HG03108 (cell line): Measurements from ENCODE around the gene AIF1L.

Experiments
- ATAC-seq: cut with Tn5 transposase; IDR thresholded peaks from one replicate; pipeline ENCODE4 v1.9.1; 2021; ENCODE audit warnings: moderate library complexity; ENCODE audit not compliant: unreplicated experiment

Gene AIF1L

DNA sequence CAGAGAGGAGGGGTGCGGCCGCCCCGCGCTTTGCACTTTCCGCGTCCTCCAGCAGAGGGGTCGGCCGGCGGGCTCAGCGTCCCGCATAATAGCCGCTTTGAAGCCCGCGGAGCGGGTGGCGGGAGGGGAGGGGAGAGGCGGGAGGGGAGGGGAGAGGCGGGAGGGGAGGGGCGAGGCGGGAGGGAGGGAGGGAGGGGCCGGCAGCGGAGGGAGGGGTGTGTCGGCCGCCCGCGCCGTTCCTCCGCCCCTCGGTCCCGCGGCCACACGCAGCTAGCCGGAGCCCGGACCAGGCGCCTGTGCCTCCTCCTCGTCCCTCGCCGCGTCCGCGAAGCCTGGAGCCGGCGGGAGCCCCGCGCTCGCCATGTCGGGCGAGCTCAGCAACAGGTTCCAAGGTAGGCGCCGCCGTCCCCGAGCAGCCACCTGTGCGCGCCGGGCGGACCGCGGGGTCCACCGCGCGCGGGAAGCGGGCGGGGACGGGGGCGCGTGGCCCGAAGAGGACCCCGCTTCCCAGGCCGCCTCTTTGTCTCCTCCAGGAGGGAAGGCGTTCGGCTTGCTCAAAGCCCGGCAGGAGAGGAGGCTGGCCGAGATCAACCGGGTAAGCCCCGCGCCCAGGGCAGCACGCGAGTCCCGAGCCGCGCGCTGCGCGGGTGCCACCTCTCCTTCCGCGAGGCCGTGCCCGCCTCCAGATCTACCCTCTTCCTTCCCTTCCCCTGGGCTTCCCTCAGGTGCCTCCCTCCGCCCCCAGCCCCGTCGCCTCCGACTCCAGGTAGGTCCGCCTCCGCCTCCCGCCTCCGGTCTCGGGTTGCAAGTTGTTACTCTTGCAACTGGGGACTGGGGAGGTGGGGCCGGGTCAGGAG lies at the start of gene AIF1L:
Gene AIF1L (plus strand): TSS at position 263 of the 857 bp plus-strand sequence. CDS start 99 bp downstream, at position 362.
- ATAC-seq, result no peak

DNA sequence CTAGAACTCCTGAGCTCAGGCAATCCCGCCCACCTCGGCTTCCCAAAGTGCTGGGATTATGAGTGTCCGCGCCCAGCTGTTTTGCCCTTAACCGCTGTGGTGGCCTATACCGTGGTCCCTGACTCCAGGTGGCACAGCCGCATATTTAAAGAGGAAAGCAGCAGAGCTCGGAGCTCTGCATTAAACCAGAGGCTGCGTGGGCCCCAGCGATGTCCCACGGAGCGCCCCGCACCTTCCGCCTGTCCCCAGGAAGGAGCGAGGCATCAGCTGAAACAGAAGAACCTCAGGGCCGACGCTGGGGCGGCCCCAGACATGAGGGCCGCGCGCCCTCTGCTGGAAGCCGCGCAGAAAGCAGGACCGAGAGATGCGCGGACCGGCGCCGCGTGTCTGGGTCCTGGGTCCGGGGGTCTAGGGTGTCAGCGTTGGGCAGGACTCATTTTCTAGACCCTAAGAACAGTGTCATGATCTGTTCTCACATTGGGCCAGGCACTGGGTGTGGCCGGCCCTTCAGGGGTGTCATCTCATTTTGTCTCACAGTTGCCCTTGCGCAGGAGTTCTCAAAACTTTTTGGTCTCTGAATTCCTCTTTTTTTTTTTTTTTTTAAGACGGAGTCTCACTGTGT lies 49.6 kb upstream of the AIF1L start:
- ATAC-seq, result no peak

DNA sequence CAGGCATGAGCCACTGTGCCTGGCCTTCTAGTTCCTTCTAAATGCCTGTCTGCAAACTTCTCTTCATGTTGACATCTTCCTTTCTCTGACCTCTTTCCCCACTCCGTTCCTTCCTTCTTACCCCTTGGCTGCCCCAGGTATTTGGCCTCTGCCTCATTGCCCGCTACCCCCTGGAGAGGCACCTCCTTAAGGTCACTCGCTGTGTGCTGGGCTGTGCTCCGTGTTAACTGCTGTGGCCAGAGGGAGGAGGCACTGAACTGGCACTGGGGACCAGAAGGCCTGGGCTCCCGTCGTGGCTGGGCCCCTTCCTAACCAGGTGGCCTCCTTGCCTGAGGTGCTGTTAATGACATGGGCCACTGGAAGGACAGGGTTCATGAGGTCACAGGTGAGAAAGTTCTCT lies 48.0 kb upstream of the AIF1L start:
- ATAC-seq, result no peak

DNA sequence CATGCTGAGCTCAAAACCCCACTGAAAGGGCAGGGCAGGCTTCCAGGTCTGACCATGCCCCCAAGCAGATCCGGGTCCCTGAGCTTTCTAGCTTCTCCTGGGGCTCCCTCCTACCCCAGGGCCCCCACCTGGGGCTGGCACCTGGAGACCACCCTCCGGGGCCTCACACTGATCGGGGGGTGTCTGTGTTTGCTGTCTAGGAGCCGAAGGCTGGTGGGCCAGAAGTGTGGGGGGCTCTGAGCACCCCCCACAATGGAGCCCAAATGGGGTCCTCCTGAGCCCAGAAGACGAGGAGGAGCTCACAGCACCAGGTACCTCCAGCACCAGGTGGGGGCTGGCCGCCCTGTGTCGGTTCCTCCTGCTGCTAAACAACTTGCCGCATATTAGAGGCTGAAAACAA lies 47.5 kb upstream of the AIF1L start:
- no peak for ATAC-seq

DNA sequence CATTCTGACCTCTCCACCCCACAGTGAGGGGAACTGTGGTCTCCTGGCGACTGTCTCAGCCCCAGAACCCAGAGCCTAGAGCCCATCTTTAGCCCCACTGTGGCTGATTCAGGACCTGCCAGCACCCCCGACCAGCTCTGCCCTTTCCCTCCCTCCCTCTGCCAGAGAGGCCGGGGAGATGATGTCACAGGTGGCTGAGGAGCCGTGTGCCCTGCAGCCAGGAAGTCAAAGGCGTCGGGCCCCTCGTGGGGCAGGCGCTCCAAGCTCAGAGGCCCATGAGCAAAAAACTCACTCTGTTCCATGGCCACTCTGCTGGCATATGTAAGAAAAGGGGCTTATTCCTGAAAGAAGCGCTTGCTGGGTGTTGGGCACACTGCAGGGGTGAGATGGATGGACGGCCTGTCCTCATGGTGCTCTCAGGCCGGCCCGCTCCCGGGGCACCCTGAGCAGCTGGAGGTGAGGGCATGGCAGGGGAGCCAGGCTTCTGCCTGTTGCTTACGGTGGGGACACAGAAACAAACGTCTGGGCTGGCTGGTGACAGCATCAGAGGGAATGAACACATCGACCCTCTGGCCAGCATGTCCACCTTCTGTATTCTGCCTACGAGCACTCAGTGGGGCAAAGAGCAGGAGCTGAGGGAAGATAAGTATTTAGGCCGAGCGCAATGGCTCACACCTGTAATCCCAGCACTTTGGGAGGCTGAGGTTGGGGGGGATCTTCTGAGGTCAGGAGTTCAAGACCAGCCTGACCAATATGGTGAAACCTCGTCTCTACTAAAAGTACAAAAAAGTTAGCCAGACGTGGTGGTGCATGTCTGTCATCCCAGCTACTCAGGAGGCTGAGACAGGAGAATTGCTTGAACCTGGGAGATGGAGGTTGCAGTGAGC lies 46.3 kb upstream of the AIF1L start:
- ATAC-seq, result no peak

DNA sequence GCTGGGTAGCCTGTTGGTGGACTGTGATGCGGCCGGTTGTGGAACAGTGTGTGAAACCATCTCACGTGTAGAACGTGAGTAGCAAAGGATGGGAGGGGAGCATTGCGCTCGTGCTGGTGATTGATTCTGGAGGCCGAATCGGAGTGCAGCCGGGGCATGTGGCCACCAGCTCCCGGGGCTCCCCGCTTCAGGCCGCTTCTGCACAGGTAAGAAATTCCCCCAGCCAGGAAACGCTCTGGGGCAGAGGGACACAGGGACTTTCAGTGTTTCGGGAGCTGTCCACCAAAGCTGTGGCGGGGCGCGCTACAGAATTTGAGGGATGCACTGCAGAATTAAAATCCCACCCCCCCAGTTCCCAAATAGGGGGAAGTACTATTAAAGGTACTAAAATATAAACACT lies 45.5 kb upstream of the AIF1L start:
- ATAC-seq, result no peak

DNA sequence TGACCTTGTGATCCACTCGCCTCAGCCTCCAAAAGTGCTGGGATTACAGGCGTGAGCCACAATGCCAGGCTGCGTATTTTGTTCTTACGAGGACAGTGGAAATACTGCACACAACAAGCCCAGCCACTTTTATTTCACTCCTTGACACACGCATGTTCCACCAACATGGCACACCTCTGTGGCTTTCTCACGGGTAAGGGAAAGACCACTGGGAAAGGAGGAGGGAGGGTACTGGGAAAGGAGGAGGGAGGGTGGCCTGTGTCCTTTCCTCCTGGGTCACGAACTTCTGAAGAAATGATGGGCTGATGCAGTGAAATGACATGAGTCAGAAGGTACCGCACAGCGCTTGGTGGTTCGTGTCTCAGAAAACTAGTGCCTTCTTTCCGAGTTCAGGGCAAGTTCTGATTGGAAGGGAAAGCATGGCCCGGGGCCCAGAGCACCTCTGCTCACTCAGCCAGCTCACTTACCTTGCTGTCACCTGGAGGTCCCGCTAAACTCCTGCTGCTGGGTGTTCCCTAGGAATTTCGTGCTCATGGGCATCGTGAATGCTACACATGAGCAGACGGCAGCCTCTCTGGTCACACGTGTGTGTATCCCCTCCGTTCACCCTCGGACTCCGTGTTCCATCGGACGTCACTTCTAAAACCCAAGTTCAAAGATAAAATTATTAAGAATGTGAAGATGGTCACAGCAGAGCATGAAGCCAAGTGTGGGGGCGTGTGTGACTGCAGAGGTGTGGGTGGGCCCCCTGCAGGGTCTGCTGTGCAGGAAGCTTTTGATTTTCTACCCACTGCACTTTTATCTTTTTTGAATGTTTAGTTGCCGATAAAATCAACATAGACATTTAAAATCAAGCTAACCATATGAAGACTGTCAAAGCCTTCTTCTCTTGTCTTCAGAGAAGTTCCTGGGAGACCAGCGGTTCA lies 44.5 kb upstream of the AIF1L start:
- ATAC-seq, result no peak

DNA sequence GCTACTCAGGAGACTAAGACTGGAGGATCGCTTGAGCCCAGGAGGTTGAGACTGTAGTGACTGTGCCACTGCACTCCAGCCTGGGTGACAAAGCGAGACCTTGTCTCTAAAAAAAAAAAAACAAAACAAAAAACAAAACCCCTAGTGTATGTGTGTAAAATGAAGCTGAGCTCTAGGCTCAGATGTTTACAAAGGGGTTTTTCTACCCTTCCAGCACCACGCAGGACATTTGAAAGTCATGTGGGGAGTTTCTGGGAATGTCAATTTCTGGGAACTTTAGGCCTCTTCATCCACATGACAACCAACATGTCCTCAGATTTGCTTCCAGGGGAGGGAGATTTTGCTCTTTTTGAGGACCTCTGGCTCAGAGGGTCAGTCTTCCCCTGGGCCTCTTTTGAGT lies 42.4 kb upstream of the AIF1L start:
- no peak for ATAC-seq

DNA sequence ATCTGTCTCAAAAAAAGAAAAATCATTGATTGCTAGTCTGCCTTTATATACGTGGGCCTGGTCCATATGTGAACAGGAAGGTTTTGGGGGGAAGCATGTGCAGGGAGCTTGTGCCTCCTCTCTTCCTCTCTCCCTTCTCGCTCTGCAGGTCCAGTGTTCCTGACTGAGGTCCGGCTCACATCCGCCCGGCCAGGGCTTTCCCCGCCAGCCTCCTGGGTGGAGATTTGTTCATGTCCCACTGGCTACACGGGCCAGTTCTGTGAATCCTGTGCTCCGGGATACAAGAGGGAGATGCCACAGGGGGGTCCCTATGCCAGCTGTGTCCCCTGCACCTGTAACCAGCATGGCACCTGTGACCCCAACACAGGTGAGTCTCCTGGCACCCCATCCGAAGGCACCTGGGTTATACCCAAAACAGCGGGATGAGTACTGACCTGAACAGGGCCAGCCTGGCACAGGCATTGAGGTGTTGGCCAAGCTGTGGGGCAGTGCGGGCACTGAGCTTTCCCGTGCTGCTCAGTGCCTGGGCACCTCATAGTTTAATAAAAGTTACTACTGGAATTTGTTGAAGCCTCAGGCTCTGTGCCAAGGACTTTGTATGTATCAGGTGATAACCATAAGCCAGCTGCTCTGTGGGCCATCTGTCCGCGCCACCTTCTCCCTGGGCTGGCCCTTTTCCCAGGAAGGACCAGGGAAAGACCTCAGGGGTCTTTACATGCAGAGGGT lies 39.4 kb upstream of the AIF1L start:
- no peak for ATAC-seq

DNA sequence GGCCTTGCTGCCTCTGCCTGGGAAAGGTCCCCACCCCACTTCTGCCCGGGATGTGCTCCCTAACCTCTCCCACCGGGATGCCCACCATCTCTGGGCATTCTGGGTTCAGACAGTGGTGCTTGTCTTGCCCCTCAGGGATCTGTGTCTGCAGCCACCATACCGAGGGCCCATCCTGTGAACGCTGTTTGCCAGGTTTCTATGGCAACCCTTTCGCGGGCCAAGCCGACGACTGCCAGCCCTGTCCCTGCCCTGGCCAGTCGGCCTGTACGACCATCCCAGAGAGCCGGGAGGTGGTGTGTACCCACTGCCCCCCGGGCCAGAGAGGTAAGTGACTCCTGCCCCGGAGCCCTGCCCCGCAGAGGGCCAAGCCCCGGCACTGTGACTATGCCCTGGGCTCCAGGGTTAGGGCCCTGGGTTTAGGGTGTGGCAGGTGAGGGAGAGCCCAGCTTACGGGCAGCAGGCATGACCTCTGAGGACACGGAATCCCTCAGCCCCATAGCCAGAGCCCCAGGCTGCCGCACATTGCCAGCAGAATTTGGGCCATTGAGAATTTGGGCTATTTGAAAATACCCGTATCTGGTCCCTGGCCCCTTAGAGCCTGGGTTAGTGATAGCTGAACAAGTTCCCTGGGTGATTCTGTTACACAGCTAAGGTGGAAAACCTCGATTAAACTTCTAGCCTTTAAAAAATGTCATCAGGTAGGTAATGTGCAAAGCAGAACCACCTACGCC lies 35.3 kb upstream of the AIF1L start:
- ATAC-seq, result no peak

DNA sequence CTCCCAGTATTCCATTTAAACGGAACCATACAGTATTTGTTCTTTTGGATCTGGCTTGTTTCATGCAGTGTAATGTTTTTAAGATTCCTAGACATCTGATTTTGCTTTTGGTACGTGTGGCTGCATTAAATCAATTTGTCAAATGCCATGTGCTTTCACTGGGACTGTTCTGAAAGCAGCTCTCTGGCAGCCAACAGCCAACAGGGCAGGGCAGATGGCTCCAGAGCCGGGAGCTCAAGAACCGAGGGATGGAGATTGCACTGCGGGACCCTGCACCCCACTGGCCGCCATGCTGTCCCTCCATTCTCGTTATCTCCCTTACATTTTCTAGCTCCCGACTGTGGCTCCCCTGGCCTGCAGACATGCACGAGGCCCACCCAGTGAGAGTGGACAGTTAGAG lies 33.4 kb upstream of the AIF1L start:
- ATAC-seq, result no peak

DNA sequence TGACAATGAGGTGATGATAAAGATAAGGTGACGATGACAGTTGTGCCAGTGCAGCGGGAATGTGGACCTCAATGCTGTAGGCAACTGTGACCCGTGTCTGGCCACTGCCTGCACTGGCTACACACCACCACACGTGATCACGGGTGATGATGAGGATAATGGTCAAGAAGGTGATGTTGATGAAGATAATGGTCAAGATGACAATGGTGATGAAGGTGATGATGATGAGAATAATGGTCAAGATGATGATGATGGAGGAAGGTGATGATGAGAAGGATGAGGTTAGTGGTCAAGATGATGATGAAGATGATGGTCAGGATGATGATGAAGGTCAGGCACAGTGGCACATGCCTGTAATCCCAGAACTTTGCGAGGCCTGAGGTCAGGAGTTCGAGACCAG lies 30.7 kb upstream of the AIF1L start:
- ATAC-seq, result no peak

DNA sequence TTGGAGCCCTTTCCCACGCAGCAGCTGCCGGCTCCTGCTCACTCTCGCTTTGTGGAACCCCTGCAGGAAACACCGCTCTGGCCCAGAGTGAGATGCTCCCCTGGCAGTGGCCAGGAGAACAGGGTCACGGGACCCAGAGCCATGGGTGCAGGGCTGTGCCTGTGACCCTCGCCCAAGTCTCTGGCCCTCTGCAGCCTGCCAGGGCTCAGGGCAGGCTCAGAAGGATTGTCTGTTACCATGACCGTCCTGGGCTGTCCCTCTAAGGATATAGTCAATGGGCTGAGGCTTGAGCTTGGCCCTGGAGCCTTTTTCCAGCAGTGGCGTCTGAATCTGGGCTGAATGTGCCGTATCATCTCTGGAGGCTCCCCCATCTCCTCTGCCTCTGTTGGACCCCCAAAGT lies 28.7 kb upstream of the AIF1L start:
- ATAC-seq, result no peak

DNA sequence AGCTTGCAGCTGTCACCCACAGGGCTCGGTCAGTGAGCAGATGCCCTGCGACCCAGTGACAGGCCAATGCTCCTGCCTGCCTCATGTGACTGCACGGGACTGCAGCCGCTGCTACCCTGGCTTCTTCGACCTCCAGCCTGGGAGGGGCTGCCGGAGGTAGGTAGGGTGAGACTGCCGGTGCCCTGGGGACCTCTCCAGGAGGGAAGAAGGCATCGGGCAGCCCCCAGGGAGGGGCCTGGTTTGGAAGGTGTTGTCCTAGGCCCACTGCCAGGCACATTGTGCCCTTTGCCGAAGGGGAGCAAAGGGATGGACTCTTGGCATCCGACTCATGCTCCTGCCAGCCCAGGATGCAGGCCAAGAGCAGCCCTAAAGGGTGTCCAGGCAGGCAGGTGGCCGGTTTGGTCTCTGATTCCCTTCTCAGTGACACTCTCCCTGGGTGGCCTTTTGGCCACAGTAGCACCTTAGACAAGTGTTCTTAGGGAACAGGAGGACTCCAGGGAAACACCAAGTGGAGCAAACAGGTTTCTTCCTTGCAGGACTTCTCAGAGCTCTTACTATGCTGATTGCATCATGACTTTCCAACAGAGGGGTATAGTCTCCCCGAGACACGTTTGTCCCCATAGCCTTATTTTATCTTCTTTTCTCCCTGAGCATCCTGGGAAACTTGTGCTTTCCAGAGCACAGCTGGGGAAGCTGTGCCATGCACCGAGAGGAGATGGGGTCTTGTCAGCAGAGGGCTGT lies 28.1 kb upstream of the AIF1L start:
- ATAC-seq, result no peak

DNA sequence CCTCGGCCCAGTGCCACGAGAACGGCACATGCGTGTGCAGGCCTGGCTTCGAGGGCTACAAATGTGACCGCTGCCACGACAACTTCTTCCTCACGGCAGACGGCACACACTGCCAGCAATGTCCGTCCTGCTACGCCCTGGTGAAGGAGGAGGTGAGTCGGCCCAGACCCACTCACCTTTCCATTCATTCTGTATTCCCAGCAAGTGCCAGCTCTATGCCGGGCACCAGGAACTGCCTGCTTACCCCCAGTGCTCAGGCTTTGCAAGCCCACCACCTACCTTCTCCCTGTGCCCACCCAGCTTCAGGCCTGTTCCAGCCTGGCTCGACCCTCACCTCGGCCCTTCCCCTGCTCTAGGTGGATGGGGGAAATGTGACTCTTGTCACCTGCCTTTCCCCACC lies 26.6 kb upstream of the AIF1L start:
- no peak for ATAC-seq

DNA sequence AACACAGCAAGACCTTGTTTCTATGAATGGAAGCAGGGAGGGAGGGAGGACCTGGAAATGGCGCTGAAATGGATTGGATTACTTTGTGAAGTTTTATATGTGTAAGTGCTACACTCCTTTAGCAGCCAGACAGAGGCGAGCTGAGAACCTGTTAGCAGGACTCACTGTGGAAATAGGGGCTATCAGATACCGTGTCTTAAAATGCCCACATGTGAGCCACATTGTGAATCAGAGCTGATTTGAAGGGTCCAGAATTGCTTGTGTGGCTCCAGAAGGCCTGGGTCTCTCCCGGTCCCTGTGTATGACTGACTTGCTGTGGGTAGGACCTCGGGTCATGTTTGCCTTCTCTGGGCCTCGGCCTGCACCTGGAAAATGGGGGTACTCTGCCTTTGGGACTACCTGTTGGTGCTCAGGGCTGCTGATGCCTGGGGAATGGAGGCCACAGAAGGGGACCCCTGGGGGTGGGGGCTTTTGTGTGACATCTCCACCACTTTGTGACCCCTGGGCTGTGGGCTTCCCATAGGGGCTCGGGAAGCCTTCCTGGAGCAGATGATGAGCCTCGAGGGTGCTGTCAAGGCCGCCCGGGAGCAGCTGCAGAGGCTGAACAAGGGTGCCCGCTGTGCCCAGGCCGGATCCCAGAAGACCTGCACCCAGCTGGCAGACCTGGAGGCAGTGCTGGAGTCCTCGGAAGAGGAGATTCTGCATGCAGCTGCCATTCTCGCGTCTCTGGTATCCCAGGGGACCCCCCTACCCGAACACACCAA lies 24.0 kb upstream of the AIF1L start:
- no peak for ATAC-seq

DNA sequence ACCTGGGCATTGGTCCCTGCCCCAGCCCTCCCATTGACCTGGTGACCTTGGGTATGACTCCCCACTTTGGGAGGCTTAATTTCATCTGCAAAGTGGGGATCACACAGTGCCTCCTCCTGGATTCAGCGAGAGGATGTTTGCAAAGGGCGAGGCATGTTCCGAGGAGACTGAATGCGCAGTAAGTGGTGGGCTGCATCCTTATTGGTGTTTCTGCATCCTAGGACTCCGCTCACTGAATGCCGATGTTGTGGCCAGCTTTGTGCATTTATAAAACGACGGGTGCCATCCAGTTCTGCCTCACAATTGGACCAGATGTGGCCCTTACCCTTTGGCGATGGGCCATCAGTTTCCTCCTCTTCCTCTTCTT lies 23.5 kb upstream of the AIF1L start:
- no peak for ATAC-seq
